ENCODE measurements around the gene ABLIM3. TPM values are rescaled to one million over a fixed set of nuclear protein-coding genes. Genes with fewer than 3 reads are reported as not detected.

ABLIM3 gene
- total and polyA plus RNA-seq, 2 donors (not counting 3 experiments of a cell fraction or from before 2014, with no cell fraction given): 16.7 to 42.1 TPM

GRCh38 chr5:149168276-149168906, 27.1 kb downstream of the ABLIM3 start:
- H3K27me3 ChIP-seq (ENCODE audit: control insufficient read depth in 2 of 2, insufficient read depth in 2 of 2, low read length in 2 of 2): no peaks in the 10 kb centered on the region
- dilution Hi-C loops (cut with MboI; ENCODE audit: extremely low pct_ligation_motif_present, low sequenced_read_pairs) (no loop called here), intact Hi-C loops (cut with micrococcal nuclease) (no loop called here)
- TF ChIP-seq FOS (IDR thresholded peaks at IDR 0.05; ENCODE audit: borderline replicate concordance, insufficient read depth, low read length): no peak
- TF ChIP-seq EZH2 (IDR thresholded peaks at IDR 0.05; ENCODE audit: borderline replicate concordance, low read depth, low read length, severe bottlenecking): no peak
- TF ChIP-seq MAX (IDR thresholded peaks at IDR 0.05; ENCODE audit: insufficient read depth, insufficient read length): no peak
- TF ChIP-seq JUN (IDR thresholded peaks at IDR 0.05; ENCODE audit: borderline replicate concordance, insufficient read depth, insufficient read length, low read depth): no peak
- no peak for TF ChIP-seq POLR2A (IDR thresholded peaks at IDR 0.05; ENCODE audit: low read depth, low read length)
- TF ChIP-seq GATA2 (IDR thresholded peaks at IDR 0.05; ENCODE audit: insufficient read depth, insufficient read length, low read depth, low read length): no peak
- no peak for TF ChIP-seq POLR2AphosphoS5 (IDR thresholded peaks at IDR 0.05; ENCODE audit: insufficient read depth, low read depth, low read length)
- TF ChIP-seq MYC (IDR thresholded peaks at IDR 0.05; ENCODE audit: low read depth, low read length): no peak
- no peak for TF ChIP-seq CTCF (IDR thresholded peaks at IDR 0.05; ENCODE audit: extremely low read depth in 1 of 2, insufficient read depth in 1 of 2, low read depth in 1 of 2, low read length in 2 of 2)
- peaks cover 19% of the 10 kb centered on the region for H3K4me1 ChIP-seq (ENCODE audit: control insufficient read depth, extremely low read depth, insufficient read depth, low read length)
- FAIRE-seq (no peak), DNase-seq (ENCODE audit: low read depth, low spot score) (no peak)
- no peaks in the 10 kb centered on the region for H3K9me1 ChIP-seq (replicated peaks; ENCODE audit: control insufficient read depth, extremely low read depth, insufficient read depth, low read length)
- ChIA-PET CTCF (interaction anchor here (2.1 kb wide), 1 partner anchor 27 kb away, joined by 5 read pairs; the partner anchor contains the start of gene ABLIM3), POLR2A (no interaction called here)
- no peak overlapping the region for H3K4me2 ChIP-seq (ENCODE audit: insufficient read depth, low read length)
- H3K79me2 ChIP-seq (ENCODE audit: control insufficient read depth, insufficient read depth, low read length): no peaks in the 10 kb centered on the region
- no peaks in the 10 kb centered on the region for H3K36me3 ChIP-seq (ENCODE audit: control insufficient read depth in 2 of 2, extremely low read depth in 1 of 2, insufficient read depth in 2 of 2, low read length in 2 of 2)
- no peak overlapping the region for H3K4me3 ChIP-seq (replicated peaks in 1 of 3; ENCODE audit: insufficient read depth in 1 of 3, low read depth in 1 of 3, low read length in 3 of 3)
- no peak overlapping the region for H3K9ac ChIP-seq (replicated peaks; ENCODE audit: extremely low read depth, insufficient read depth, low read length)
- no peak overlapping the region for H3K27ac ChIP-seq (ENCODE audit: insufficient read depth, low read depth, low read length)
- BruUV-seq (replicated peaks): no TSS peak
- no peaks in the 10 kb centered on the region for H4K20me1 ChIP-seq (replicated peaks; ENCODE audit: control insufficient read depth, extremely low read depth, insufficient read depth, low read length)
- no peaks in the 10 kb centered on the region for H3K9me3 ChIP-seq (replicated peaks; ENCODE audit: control insufficient read depth, insufficient read depth, low read length)
- H2AFZ ChIP-seq (ENCODE audit: low read depth, low read length): no peak overlapping the region
